Right forelimb (tissue), 1 donor: ENCODE data around the gene KCNS1.
"Not testable (repeated sequence)": the region's sequence is repeated elsewhere in the genome, so short reads cannot be mapped to it uniquely, and the experiment has no call there.

Source experiments
- DNase-seq: peaks from one replicate; pipeline ENCODE4 v3.0.0-alpha.2; 2018

The KCNS1 gene, protein sequence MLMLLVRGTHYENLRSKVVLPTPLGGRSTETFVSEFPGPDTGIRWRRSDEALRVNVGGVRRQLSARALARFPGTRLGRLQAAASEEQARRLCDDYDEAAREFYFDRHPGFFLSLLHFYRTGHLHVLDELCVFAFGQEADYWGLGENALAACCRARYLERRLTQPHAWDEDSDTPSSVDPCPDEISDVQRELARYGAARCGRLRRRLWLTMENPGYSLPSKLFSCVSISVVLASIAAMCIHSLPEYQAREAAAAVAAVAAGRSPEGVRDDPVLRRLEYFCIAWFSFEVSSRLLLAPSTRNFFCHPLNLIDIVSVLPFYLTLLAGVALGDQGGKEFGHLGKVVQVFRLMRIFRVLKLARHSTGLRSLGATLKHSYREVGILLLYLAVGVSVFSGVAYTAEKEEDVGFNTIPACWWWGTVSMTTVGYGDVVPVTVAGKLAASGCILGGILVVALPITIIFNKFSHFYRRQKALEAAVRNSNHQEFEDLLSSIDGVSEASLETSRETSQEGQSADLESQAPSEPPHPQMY

DNA sequence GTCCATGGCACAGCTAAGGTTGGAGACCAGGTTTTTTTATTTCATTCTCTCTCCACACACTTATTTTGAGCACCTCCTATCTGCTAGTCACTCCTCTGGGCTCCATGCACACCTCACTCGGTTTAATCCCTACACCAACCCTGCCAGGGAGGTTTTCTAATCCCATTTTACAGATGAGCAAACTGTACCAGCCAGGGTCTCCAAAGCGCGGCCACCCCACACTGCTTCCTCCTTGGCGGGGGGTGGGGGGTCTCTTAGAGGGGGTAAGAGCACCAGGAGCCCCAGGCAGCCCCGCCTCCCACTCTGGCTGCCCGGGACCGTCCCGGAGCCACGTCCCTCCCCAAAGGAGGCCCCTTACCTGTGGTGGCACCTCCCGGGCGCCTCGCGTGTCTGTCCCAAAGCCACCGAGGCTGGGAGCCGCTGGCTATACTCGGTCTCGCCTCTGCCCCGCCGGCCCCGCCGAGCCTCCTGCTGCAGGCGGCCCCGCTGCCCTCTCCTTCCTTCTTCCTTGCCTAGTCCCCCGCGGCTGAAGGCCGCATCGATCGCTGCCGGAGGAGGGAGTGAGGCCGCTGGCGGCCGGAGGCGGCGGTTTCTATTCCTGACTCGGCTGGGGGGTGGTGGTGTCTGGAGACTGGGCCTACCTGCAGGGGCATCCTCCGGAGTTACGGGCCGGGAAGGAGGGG is at the start of gene KCNS1:
Gene KCNS1, minus strand, starts transcription at position 565 of the 683 bp plus-strand sequence. CDS start 1,891 bp downstream, outside the sequence.
- DNase-seq: no peak

DNA sequence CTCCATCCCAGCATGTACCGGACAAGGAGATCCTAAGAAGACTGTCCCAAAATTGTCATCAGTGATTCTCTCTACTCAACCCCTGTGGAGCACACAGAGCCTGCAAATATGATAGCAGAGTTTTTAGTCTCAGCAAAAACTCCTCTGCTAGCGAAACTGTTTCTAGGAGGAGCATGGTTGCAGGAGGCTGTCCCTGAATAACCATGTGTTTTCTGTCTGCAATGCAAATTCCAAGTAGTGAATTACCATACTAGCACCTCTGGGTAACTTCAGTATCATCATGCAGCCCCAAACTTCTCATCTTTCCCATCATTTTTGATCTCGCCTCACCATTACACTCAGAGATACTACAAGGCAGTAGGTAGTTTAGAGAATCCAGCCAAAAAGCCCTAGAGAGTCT is 48.1 kb upstream of the KCNS1 start:
- no peak for DNase-seq

DNA sequence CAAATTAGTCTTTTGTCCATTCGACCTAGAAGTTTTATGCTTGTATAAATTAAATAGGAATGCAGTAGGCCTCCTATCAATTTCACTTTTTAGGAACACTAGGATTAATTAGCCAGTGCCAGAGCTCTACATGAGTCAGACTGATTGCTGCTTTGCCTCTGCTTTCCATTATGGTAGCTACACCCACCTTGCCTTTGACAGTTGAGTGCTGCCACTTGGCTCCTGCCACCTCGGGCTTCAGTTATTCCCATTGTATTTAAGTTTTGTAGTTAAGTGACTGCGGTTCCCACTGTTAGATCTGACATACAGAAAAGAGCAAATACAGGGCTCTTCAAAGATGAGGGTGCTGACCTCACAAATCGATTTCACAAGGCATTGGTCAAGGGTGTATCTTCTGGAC is 39.9 kb upstream of the KCNS1 start:
- DNase-seq: no peak

DNA sequence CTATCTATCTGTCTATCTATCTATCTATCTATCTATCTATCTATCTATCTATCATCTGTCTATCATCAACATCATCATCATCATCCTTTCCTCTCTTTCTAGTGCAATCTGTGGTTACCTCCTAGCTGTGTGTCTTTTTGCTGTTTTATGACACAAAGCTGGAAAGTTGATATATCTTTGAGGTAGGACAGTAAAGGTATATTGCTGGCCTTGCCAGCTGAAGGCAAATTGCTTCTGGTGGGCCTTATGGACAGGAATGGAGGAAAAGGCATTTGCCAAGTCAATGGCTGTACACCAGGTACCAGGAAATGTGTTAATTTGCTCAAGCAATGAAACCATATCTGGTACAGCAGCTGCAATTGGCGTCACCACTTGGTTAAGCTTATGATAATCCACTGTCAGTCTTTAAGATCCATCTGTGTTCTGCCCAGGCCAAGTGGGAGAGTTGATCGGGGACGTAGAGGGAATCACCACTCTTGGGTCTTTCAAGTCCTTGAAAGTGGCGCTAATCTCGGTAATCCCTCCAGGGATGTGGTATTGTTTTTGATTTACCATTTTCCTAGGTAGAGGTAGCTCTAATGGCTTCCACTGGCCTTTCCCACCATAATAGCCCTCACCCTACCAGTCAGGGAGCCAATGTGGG is 38.9 kb upstream of the KCNS1 start:
- DNase-seq: not testable (repeated sequence)

DNA sequence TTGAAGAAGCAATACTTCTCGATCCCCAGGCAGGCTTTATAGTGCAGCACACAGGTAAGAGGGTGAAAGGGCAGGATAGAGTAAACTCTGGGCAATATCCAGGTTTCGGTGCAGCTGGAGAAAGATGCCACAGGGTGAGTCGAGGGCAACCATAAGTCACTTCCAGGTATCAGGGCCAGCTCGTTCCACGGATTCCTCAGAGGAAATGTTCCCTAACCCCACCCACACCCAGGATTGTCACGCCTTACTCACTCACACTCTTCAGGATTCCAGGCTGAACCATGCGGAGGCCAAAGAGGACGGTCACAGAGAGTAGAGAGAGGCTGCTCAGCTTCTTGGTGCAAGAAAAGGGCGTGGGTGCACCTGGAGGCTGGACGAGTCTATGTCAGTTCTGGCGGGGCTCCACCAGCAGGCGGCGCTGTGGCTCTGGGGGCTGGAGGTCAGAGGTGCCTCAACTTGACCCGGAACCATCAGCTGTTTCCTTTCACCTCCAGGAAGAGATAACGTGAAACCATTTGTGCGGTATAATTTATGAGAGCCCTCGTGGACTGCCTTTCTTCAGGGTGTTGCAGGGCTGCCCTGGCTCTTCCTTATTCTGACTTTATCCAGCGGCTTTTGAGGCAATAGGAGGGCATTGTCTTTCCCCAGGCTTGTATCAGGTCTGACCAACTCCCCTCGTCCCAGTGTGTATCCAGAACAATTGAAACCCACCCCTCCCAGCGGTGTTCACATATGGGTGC is 37.8 kb upstream of the KCNS1 start:
- no peak for DNase-seq

DNA sequence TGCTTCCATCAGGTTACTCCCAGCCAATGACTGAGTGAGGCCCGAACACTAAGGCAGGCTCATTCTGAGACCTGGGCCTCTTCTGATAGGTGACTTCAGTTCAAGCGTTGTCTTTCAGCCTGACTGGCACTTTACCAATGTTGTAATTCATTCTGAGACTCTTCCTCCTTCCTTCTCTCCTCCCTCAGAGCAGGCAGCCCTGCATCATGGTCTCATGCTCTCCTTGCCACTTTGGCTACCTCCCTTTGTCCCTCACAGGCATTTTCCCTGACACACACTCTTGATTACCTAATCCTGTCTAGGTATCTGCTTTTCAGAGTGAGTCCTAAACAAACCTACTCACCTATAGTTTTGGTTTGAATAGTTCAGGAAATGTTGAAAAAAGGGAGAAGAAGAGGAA is 36.0 kb upstream of the KCNS1 start:
- no peak for DNase-seq

DNA sequence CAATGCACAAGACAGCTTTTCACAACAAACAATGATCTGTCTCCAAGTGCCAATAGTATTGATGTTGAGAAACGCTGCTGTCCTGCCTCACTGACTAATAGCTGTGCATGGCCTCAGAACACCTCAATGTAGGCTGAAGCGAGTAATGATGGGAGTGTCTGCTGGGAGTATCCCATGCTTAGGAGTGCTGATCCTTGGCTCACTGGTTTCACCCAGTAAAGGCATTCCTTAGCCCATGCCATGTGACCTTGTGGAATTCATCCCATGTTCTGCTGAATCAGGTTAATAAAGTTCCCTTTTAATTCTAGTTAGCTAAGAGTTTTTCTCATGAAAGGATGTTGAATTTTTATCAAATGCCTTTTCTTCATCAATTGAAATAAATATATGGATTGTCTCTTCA is 27.2 kb upstream of the KCNS1 start:
- no peak for DNase-seq

DNA sequence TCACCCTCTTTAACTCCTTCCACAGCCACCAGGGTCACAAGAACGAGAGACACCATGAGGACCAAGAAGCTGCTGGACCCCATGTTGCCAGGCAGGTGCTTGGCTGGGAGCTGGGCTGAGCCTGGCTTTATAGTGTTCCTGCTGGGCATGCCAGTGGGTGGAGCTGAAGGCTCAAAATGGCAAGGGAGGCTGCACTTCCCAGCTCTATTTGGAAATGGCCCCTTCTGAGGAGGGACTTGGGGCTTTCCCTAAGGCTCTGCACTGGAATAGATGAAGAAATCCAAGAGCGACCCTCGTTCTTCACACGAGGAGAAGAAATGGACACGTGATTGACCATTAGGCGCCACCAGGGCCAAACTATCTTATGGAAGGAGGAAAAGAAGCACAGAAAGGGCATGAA is 23.4 kb upstream of the KCNS1 start, which contains the start of gene WFDC12:
Gene WFDC12, minus strand, starts transcription at position 101 of the 400 bp plus-strand sequence. Its CDS starts 18 bp downstream, at position 83.
- no peak for DNase-seq

DNA sequence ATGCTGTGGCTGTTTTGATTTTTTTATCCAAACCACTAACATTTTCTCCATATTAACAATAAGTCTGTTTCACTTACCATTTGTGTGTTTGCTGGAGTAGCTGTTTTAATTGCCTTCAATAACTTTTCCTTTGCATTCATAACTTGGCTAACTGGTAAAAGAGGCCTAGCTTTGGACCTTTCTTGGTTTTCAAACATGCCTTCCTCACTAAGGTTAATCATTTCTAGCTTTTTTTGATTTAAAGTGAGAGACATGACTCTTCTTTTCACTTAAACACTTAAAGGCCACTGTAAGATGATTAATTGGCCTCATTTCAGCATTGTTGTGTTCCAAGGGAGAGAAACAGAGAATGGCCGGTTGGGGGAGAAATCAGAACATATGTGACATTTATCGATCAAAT is 20.5 kb upstream of the KCNS1 start:
- no peak for DNase-seq

DNA sequence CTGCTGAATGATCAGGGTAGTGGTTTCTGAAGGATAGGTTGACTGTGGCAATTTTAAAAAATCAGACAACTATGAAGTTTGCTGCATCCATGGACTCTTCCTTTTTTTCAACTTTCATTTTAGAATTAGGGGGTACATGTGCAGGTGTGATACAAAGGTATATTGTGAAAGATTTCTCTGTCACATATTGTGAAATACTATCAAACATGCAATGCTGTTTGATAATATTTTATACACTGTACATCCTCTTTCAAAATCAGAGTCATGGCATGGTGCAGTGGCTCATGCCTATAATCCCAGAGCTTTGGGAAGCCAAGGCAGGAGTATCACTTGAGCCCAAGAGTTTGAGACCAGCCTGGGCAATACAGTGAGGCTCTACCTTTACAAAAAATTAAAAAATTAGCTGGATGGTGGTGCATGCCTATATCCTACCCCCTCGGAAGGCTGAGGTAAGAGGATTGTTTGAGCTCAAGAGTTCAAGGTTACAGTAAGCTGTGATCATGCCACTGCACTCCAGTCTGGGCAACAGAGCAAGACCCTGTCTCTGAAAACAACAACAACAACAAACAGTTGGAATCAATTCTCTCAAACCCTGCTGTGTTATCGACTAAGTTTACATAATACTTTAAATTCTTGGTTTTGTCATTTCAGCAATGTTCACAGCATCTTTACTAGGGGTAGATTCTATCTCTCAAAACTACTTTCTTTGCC is 18.8 kb upstream of the KCNS1 start:
- DNase-seq: no peak

DNA sequence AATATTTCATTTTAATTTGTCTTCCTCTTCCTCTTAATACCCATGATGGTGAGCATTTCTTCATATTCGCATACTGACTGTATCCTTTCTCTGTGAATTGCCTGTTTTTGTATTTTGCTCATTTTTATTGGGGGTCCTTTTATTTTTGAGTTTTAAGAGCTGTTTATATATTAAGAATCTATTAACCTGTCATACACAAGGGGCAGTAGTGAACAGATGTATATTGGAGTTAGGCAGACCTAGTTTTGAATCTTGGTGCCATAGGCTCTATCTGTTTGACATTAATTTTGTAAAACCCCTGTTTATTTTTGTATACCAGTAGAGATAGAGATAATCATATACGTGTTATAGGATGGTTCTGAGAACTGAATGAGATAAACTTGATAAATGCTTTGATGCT is 17.1 kb upstream of the KCNS1 start:
- no peak for DNase-seq

DNA sequence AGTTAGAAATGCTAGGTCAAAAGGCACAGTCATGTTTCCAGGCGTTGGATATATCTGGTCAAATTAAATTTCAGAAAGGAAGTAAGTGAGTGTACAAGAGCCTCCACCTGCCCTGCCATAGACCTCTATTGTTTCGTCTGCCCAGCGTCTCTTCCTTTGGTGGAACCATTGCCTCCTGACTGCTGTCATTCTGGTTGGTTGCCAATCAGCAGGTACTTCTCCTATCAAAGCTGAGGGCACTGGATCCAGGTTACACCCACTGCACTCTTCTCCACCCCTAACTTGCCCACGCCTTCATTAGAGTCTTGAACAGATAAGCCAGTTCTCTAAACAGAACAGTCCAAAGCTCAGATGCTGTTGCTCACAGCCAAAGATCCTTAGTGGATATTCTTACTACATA is 16.7 kb upstream of the KCNS1 start:
- DNase-seq: no peak

DNA sequence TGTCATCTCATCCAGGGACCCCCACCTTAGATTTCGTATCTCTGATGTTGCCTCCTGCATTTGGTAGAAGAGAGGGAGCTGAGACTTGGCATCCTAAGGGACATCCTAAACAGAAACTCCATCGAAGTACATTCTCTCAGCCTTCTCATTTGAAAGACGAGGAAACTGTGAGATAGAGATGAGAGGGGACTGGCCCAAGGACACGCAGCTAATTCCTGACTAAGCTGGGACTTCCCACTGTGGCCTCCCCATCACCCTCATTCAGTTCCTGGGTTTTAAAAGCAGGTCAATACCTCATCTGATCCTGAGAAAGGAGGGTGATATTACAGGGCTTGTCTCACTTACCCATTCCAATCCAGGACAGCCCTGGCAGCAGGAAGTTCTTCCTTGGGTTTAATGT is 14.9 kb upstream of the KCNS1 start:
- DNase-seq: no peak

DNA sequence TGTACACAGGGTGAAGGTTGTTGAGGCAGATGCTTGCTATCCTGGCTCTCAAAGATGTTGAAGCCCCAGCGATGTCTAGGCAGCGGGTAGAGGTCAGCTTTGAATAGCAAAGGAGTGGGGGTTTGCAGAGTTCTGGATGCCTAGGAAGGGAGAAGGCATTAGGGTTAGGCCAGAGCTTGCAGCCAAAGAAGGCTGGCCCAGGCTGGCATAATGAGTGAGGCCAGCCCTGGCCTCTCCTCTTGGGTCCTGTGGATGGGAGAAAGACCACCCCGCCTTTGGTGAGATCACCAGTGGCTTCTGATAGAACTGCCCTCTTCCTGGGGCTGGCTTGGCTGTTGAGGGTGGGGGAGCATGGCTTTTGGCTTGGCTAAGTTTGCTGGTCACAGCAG is 14.5 kb upstream of the KCNS1 start:
- no peak for DNase-seq

DNA sequence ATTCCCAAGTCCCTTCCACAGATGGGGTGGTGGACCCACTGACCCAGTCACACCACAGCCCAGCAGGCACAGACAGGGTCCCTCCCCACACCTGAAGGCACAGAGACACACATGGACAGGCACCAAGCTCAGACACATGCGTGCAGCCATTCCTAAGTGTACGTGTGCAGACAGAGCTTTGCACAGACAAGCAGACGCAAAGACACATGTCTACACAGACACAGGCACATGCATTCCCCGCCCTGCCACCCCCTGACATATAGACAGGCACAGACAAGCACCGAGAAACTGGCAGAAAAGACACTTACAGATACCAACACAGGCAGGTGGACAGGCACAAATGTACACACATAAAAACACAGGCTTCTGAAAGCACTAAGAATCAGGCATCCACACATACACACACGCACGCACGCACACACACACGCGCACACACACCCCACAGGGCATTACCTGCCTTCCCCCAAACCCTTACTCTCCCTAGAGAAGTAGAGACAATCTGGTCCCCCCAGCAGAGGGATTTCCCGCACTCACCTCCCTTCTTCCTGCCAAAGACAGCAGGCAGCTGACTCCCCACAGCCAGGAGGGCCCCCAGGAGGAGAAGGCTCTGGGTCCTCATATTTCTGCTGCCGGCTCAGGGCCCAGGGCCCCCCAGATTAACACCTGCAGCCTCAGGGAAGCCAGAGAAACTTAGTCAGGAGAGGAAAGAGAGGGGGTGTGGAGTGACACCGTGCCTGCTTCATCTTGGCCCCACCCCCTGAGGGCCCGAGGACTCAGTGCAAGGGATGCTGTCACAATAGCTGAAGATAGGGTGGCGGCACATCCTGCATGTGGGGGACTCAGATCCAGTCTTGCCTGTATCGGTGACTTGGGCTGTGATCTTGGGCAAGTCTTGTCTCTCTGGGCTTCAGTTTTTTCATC is 13.8 kb upstream of the KCNS1 start, which contains the start of gene WFDC5:
Gene WFDC5, minus strand, starts transcription at position 710 of the 921 bp plus-strand sequence. Its CDS starts 91 bp downstream, at position 619.
- DNase-seq: no peak

DNA sequence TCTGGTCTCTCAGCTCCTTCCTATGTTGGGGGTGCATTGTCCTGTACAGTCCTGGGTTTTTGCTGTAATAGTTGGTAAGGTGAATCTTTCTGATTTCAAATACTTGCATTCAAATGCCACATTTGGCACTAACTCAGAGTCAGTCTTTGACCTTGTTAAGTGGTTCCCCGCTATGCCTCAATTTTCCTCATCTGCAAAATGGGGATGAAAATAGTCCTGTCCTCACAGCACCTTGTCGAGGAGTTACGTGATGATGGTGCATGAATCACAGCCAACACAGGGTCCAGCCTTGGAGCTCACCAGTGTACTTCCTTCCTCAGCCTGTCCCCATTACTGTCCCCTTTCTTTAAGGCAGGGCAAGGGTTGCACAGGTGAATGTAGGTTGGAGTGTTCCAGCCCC is 12.9 kb upstream of the KCNS1 start:
- DNase-seq: no peak

DNA sequence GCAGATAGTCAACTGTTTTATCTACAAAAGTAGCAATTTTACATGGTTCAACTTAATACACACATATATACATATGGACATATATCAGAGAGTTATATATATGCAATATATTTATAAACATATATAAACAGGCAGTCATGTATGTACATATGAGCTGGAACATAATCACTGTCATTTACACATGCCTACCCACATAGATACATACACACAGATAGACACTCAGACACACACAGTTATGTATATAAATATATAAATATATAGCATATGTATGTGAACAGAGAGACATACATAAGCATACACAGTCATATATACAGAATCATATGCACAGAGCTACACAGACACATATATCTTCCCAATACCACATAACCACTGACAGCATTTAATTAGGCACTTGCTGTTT is 11.8 kb upstream of the KCNS1 start:
- DNase-seq: no peak

DNA sequence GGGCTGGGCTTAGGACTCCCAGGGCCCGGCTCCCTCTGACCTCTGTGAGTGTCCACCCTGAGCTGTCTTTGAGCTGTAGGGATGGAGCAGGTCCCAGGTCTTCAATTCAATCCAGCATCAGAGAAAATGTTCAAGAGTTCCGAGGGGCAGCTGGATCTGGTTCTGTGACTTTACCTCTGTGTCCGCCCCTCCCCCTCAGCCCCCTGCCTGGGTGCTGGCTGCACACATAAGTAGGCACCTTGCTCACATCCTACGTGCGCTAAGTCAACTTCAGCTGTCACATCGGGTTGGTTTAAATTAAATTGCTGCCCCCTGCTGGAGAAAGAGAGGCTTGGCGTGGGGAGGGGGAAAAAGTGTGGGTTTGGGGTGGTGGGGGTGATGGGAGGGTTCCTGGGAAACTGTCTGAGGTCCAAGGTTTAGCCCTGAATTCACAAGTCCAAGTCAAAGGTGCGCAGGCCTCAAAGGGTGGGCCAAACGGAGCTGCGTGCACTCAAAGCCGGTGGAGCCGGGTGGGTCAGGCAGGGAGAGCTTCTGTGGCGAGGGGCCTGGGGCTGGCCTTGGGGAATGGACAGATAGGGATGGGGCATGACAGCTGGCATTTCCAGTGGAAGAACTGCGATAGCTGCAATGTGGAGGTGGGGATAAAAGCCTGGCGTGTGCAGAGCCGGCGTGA is 11.0 kb upstream of the KCNS1 start:
- no peak for DNase-seq

DNA sequence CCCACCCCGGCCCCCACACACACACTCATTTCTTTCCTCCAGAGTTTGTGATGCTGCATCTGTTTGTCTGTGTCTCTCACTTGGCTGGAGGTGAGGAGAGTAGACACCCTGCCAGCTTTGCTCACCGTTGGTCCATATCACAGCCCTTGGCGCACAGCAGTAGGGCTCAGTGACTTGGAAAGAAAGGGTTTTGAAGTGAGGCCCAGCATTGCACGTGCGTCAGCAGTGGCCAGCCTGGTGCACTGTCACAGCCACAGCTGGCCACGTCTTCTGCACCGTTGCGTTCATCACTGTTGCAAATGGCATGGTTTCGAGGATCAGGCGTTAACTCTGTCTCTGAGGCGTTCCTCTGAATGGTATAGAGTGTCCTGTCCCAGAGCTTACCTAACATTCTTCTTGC is 10.4 kb upstream of the KCNS1 start:
- DNase-seq: no peak

DNA sequence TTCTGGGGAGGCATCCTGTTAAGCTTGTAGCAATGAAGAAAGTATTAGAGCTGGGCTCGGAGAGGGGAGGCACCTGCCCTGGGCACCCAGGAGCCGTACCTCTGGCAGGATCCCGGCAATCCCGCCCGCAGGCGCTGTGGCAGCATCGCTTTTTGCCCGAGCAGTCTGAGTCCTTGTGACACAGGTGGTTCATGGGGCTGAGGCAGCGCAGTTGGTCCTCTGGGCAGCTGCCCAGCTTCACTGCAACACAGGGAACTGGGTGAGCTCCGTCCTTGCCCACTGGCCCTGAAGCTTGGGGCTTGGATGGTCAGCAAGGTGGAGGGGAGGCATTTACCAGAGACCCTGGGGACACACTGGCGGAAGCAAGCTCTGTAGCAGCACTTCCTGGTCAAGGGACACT is 9.4 kb upstream of the KCNS1 start:
- no peak for DNase-seq
